GM19455 (cell line): ENCODE data around the gene GAREM1.
"Not testable (repeated sequence)": the region's sequence is repeated elsewhere in the genome, so short reads cannot be mapped to it uniquely, and the experiment has no call there.

Experiments
- ATAC-seq: cut with Tn5 transposase; IDR thresholded peaks from one replicate; pipeline ENCODE4 v1.9.1; 2021; ENCODE audit not compliant: unreplicated experiment

The GAREM1 gene

DNA sequence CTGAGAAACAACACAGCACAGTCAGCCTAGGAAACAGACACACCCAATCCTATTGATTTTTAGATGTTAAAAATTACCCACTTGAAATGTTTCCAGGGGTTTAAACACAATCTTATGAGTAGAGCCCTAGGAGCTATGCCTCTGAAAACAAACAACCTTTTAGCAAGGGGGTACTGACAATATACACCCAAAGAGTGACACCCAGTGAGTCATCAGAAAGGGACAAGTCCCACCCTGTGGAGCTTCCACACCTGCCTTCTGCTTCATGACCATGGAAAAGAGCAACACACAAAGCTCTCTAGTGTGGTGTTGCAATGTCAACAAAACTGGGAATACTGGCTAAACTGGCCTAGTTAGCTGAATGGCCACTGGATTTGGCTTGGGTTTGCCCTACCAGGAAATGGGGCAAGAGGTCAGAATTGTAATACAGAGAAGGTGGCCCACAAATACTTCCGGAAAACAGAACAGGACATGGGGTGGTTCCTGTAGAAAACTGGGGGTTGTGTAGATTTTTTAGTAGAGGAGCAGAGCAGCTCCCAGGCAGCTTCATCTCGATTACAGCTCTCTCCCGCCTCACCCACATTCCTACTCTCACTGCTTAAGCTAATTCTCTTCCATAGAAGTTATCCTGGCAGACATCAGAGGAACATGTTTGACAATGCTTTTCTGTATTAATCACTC, 98.2 kb downstream of the GAREM1 start:
- no peak for ATAC-seq

DNA sequence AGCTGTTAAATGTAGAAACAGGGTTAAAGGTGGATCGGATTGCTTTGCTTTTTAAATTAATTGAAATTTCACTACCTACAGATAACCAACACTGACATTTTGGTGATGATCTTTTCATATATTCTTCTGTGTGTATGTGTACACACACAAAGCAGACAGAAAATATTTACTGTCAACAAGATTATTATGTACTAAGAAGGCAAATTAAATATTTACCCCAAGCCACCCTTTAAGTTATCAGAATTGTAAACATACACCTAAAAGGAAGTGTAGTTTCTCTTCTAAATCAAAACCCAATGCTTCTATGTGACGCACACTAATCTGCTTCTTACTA, 98.7 kb downstream of the GAREM1 start:
- no peak for ATAC-seq

DNA sequence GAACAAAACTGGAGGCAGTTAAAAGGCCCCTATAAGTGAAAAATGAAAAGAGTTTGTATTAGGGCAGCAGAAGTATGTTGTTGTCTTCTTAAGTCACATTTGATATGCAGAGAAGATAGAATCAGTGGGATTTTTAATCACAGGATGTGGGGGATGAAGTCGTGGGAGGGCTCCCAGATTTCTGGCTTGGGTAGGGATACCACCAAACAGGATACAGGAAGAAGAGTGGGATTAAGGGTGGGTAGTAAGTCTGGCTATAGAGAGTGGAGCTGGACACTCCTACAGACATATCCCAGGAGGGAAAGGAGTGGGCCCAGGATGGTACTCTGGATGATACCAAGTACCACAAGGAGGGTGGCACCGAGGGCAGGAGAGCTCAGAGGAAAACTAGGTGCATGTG, 99.3 kb downstream of the GAREM1 start:
- no peak for ATAC-seq

DNA sequence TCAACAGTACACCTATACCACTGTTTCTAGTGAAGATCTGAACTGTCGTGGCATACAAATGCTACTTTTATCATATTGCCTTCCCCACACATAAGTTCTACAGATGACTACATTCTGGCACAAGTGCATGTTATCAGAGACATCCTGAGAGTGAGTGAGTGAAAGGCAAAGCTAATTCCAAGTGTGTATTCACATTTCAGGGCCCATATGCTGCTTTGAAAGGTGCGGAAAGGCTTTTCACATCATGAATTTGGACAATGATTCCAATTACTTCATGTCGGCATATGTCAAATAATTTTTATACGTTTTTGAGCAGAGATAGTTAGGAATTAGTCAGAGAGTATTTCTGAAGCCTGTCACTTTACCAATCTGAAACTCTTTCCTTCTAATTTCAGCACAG, 101.7 kb downstream of the GAREM1 start:
- no peak for ATAC-seq

DNA sequence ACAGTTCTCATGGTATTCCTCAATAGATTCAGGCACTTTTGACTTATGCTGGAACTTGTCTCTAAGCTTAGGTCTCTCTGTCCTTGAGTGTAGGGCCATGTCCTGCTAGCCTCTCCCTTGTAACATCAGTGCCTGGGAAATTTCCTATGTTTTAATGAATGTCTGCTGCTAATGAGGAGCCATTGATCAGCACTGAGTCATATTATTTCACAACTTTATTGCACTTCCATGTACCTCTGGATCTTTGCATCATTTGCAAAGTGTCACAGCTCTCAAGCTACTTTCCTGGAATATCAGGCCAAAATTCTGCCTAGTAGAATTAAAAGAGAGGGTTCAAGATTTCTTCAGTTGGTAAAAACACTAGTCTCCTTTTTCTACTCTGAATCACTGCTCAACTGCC, 102.5 kb downstream of the GAREM1 start:
- ATAC-seq, result no peak

DNA sequence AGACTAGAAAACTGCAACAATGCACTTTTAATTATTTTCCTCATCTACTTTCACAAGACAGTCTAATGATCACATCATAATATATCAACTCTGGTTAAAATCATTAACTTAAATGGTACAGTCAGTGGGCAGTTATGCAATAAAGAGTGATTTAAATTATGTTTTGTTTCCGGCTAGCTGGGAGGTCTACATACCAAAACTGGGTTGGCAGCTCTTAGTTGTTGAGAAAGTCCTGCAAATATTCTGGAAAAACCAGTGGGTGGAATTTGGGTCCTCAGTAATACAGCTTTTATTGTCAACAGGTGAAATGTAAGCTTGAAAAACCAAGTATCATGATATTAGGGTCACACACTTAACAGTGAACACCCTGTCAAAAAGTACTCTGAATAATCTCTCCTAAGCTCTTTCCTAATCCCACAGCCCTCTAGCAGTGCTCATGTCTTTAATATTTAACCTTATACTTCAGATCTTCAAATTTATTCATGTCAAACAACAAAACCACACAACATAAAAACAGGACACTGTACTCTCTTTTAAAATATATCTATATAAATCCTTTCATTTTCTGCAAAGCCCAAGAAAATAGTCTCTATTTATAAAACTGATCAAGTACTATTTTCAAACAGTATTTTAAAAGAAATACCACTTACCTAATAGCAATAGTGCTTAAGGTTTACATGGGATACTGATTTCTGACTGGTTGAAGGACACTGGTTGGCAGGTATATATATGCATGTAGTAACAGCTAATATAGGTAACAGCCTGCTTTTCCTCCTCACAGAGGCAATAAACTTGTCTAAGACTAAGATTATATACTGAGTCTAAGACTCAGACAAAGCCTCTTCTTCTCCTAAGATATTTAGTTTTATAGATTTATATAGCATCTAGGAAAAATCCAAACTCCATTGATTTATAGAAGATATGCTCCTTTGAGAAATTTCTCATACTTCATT, 103.8 kb downstream of the GAREM1 start:
- ATAC-seq, result no peak

DNA sequence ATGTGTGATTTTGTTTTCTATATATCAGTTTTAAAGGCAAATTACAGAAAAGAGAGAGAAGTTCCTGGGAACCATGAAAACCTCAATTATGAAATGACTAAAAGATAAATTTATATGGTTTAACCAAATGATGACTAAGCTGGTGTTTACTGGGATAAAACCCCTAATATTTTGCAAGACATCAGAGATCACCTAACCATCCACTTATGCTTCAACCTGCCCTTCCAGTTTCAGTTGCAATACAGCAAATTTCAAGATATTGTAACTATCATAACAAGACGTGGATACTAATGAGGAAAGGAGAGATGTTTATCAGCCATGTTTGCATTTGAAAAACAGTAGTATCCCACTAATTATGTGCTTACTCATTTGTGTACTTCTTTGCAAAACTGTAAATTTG, 108.2 kb downstream of the GAREM1 start:
- no peak for ATAC-seq

DNA sequence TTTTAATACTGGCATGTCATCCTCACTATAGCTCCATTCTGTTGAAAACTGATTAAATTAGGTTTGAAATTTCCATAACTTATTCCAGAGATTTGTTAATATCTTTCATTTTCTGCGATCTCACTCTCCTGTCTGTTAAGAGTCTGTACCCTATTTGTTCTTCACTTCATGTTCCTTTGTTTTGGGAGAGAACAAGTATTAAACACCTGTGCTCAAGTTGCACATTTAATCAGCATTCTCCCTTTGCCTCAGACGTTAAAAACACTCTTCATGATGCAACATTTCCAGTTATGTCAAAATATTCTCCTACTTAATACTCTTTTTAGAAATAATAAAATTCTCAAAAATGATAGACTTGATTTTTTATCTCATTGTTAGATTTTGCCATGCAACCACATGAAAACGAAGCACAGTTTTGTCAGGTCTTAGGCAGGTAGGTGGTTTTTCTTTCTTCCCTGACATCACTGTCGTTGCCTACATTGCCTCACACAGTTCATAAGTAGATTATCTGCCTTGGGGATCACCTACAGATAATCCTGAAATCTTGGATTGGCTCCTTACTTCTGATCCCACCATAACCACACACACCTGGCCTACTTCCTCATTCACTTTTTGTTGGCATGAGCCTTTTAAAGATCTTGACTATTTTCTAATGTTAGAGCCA, 109.9 kb downstream of the GAREM1 start:
- no peak for ATAC-seq

DNA sequence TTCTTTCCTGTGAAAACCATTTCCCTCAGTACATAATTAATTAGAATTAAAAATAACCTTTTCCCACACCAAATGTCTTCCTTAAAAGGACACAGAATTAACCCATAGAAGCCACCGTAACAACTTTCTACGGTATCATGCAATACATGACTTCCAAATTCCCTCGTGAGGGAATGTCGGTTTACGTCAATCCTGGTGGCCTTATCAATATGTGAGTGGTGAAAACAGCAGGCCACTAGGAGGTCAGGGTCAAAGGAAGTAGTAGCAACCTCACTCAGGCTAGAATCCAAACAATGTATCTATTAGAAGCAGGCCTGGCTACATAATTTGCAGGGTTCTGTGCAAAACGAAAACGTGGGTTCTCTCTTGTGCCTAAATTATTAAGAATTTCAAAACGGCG, 112.2 kb downstream of the GAREM1 start:
- ATAC-seq, result no peak

DNA sequence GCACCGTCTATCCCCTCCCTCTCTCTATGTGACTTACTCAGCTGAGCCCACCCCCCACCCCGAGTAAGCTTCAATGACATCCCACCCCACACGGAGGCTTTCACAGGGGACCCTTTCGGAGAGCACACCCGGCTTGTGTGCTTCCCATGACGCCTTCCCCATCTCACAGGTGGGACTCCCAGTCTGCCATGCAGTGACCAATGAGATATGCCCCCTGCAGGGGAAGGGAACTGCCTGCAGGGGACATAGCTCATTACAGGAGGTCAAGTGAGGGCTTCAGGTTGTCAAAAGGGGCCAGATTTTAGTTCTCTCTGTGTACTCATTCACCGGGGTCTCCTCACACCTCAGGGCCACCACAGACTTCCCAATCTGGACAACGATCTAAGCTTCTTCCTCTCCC, 112.6 kb downstream of the GAREM1 start:
- ATAC-seq, result no peak

DNA sequence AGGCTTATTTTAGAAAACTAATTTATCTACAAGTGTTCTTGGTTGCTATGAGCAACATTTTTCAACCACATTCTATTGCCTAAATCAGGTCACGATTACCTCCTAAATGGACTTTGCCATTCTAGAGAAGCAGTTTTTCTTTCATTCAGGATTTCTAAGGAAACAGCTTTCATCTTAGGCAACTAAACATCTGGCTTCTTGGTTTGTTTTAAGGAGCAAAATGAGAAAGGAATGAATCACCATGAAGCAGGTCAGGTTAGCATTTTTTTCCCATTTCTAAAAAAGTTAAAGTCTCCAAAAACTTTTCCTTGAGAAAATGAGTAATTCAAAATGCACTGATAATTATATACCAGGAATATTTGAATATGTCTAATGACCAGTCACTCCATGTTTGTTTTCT, 114.8 kb downstream of the GAREM1 start:
- ATAC-seq, result no peak

DNA sequence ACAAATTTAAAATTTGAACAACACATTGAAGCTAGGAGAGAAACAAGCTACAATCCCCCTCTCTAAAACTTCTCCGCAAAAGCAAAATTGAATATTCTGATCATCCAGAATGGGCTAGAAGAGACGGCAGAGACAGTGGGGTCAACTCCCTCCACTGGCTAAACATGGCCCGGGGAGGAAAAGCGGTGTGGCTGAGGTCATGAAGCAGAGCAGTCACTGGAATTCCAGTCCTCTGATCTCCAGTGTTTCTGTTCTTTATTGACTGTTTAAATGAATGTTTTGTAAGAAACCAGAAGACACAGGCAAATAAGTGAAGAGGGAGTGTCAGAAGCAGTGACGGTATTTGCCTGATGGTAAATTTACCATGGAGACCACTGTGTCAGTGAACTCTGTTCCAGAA, 116.2 kb downstream of the GAREM1 start:
- ATAC-seq, result no peak

DNA sequence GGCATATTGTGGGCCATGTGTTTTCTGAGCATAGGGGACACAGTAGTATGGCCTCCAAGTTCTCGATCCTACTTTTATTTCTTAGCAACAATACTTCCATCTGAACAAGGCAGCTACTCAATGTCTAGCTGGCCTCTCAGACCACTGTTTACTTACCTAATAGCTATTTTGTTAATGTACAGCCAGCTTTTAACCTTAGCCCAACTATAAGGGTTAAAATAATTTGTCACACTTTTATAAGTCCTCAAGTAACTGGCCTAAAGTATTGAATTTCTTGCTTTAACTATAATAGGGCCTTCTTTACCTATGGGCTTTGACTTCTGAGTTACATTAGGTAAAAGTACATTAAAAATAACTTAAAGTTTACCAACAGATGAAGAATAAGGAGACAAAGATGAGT, 117.4 kb downstream of the GAREM1 start:
- ATAC-seq, result no peak

DNA sequence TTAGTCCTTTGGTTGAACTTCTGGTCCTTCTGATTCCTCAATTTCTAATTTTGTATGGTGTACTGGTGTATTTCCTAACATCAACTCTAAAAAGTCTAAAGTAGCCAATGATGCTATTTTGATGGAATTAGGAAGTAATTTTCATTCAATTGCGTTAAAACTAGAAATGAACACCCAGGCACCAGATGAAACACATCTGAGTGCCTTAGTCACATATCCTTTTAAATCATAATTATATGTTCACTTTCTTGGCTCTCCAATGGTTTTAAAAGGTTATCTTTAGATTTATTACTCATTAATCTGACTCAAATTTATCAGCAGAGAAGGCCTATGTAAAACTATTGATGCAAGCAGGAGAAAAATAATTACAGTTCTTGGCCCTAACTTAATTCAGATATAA, 119.7 kb downstream of the GAREM1 start:
- ATAC-seq, result no peak

DNA sequence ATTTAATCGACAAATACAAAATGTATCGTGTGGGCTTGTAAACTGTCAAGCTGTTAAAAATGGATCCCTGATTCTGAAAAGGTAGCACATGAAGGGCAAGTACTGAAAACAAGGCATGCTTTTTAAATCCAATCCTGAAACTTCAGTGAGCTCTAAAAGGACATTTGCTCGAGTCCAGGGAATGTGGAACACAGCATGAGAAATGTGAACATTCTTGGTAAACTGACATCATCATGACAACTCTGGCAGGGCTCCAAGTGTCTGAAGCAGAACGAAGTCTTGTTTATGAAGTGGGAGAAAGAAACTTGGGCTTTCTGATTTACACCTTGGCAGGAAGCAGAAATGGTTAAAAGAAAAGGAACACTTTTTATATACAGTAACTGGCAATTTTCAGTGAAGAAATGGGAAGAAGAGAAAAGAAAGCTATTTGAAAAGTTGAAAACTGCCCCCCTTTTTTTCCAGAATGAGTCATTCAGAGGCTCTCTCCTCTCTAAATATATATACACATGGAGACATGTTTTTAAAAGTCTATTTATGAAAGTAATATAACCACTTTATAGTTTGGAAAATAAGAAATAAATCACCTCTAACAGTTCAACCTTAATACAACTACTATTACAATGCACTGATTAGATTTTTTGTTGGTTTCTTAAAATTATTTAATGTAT, 120.8 kb downstream of the GAREM1 start:
- ATAC-seq, result no peak

DNA sequence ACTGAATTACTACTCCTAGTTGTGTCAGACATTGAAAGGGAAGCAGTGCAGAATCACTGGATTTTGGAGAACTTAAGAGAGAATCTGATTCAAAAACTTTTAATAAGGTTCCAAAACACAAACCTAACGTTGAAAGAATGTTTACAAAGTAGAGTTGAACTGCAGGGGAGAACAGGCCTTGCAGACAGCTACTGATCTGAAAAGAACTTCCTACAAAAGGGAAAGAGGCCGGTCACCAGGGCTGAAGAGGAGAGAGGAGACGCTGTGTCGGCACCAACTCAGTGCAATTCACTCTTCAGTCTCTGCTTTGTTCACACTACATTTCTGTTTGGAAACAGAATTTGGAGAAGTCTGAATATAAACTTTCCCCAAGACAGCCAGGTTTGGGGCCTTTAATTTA, 124.0 kb downstream of the GAREM1 start:
- no peak for ATAC-seq

DNA sequence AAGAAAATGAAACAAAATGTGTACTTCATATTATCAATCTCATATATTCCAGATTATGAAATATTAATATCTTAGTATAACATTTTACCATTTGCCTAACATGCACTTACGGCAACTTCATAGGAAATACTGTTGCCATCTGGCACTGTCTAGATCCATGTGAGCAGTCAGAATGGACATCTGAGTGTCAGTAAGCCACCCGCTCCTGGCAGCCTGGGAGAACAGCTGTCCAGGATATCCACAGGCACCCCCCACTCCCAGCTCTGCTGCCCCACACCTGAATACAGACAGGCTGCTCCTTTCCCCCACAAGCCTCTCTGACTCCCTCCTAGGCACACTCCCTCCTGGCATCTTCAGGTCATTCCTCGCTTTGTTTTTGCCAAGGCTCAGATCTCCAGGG, 127.0 kb downstream of the GAREM1 start:
- ATAC-seq, result no peak

DNA sequence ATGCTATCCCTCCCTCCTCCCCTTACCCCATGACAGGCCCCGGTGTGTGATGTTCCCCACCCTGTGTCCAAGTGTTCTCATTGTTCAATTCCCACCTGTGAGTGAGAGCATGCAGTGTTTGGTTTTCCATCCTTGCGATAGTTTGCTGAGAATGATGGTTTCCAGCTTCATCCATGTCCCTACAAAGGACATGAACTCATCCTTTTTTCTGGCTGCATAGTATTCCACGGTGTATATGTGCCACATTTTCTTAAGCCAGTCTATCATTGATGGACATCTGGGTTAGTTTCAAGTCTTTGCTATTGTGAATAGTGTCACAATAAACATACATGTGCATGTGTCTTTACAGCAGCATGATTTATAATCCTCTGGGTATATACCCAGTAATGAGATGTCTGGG, 129.6 kb downstream of the GAREM1 start:
- not testable (repeated sequence) for ATAC-seq

DNA sequence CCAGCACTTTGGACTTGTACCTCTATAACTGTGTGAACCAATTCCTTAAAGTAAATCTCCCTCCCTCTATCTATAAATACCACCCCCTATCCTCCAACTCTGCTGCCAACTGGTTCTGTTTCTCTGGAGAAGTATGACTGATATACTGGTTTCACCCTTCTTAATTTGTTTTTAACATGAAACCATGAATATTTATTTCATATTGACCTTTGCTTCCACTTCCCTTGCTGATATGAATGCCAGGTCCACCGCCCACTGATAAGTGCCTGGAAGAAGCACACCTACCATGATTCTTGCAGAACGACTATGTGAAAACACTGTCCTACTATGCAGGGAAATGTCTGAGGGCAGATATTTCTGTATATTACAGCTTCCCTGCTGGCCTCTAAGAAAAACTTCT, 131.6 kb downstream of the GAREM1 start:
- ATAC-seq, result no peak

DNA sequence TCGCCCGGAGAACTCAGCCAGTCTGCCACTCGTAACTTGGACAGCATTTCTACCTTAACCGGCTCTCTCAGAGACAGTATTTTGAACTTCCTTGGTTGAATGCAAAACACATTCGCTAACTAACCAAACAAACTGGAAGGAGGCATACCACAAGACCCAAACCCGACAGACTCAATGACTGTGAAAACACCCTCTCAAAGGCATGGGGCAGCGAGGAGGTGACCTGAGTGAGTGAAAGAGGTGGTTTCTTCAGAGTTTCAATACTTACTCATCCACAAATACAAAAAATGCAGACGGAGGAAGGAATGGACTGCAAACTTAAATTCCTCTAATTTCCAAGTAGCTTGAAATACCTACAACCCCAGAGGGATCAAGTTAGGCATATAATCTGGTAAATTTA, 132.9 kb downstream of the GAREM1 start:
- no peak for ATAC-seq

DNA sequence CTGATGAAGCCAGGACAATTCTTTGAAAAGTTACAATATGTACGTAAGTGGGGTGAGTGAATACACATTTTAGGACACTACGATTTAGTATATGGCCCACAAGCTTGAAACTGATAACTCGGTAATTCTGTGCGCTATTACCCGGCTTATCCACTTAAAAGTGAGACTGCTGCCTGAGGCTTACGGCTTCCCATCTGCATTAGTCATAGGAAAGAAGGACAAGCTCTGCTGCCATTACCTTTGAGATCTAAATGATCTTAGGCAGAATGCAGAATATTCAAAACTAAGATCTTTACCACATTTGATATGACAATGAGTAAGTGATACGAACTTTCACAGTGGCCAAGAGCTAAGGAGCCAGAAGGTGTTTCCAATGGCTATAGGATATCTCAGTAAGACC, 133.3 kb downstream of the GAREM1 start:
- no peak for ATAC-seq

DNA sequence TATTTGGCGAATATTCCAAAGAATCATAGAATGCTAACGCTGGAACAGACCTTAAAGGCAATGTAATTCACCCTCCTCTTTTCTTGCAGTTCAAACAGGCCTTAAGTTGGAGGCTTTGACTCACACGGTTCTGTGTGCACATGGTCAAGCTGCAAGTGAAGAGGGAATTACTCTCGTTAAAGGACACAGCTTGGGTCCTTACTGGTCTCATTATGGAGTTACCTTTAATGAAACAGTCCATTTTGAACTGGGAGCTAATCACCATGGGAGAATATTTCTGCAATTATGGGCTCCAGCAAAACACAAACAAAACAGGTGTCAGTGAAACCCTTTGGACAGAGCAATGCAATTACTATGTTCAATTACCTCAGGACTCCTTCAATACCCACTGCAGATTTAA, 135.5 kb downstream of the GAREM1 start:
- ATAC-seq, result no peak
